HCT116 (cell line): ENCODE measurements around the gene CCL20. TPM values are rescaled to one million over a fixed set of nuclear protein-coding genes. Genes with fewer than 3 reads are reported as not detected.

ENCODE experiments used
- ATAC-seq: fragments of 200-7000 bp; cut with Tn5 transposase; 2 replicates; pipeline ENCODE4 v1.9.1; 2020; ENCODE audit warnings: mild to moderate bottlenecking, moderate library complexity
- BruUV-seq: library from RNA; stranded (reverse); fragments of 400-500 nt; replicated peaks from 2 replicates; lab custom pipeline; 2021; lab: Mats Ljungman, UMichigan
- CTCF ChIA-PET: fragments of 300-600 bp; sonication (Branson Sonifier 250); formaldehyde crosslinking; loops from one replicate; lab custom pipeline; 2021; ENCODE audit warnings: antibody characterized with exemption; lab: Charles Lee
- POLR2A ChIA-PET: fragments of 300-600, 350-600 bp; sonication (Branson Sonifier 250); formaldehyde crosslinking; loops from one replicate; lab custom pipeline; 2021; ENCODE audit warnings: antibody characterized with exemption; lab: Charles Lee
- RAD21 ChIA-PET, 2 experiments: fragments of 300-600 bp; sonication (Branson Sonifier 250); formaldehyde crosslinking; loops; one replicate each; lab custom pipeline; 2023; ENCODE audit warnings: low total read pairs in 2 of 2; ENCODE audit not compliant: uncharacterized antibody in 2 of 2, unreplicated experiment in 2 of 2, low non-redundant PET in 1 of 2; lab: Charles Lee
- DNase-seq: peaks from one replicate; pipeline ENCODE4 v3.0.0-alpha.2; 2010; ENCODE audit warnings: low read depth, low spot score
- H2AFZ ChIP-seq: fragments of 200-600 bp; shearing (Covaris generic), sonication (generic); 2 replicates; pipeline ENCODE4 v1.6.1; 2017; ENCODE audit warnings: low read depth, mixed run types, mixed read lengths, antibody characterized with exemption, low read length; ENCODE audit not compliant: poor library complexity, severe bottlenecking
- H3K27ac ChIP-seq: 2 replicates; pipeline ENCODE4 v1.5.1; 2012; ENCODE audit warnings: low read depth, low read length
- H3K27me3 ChIP-seq: fragments of 200-600 bp; sonication (generic); 2 replicates; pipeline ENCODE4 v1.6.1; 2016; ENCODE audit warnings: mixed run types, low read length, mixed read lengths; ENCODE audit not compliant: insufficient read depth
- H3K36me3 ChIP-seq, 2 experiments: fragments of 200-500 bp in 1 of 2; fragments of 200-600 bp in 1 of 2; sonication (Bioruptor generic) in 1 of 2; sonication (generic) in 1 of 2; 2 replicates each; pipeline versions ENCODE4 v1.5.1 to v1.6.1; 2014 to 2016; ENCODE audit warnings: low read length in 2 of 2, inconsistent platforms in 1 of 2, mixed read lengths in 1 of 2, mixed run types in 1 of 2; ENCODE audit not compliant: insufficient read depth in 2 of 2, control insufficient read depth in 1 of 2
- H3K4me1 ChIP-seq, 2 experiments: fragments of 200-600 bp in 1 of 2; sonication (generic) in 1 of 2; 2 replicates each; pipeline versions ENCODE4 v1.5.1 to v1.6.1; 2012 to 2017; ENCODE audit warnings: low read length in 2 of 2, inconsistent platforms in 1 of 2, mild to moderate bottlenecking in 1 of 2, mixed read lengths in 1 of 2, mixed run types in 1 of 2, moderate library complexity in 1 of 2; ENCODE audit not compliant: insufficient read depth in 2 of 2, control insufficient read depth in 1 of 2
- H3K4me2 ChIP-seq: fragments of 200-600 bp; sonication (generic); 2 replicates; pipeline ENCODE4 v1.6.1; 2017; ENCODE audit warnings: mixed run types, low read length, mixed read lengths
- H3K4me3 ChIP-seq, 2 experiments: fragments of 200-600 bp in 1 of 2; sonication (generic) in 1 of 2; replicated peaks in 1 of 2; 2 replicates each; pipeline ENCODE4 v1.5.1; 2011 to 2016; ENCODE audit warnings: low read length in 2 of 2, control low read depth in 1 of 2, low read depth in 1 of 2, mild to moderate bottlenecking in 1 of 2, mixed read lengths in 1 of 2, mixed run types in 1 of 2
- H3K79me2 ChIP-seq: fragments of 200-600 bp; sonication (generic); 2 replicates; pipeline ENCODE4 v1.6.1; 2017; ENCODE audit warnings: mild to moderate bottlenecking, mixed run types, low read length, moderate library complexity, mixed read lengths; ENCODE audit not compliant: insufficient read depth
- H3K9ac ChIP-seq: fragments of 200-600 bp; sonication (generic); 2 replicates; pipeline ENCODE4 v1.6.1; 2016; ENCODE audit warnings: low read length, mixed read lengths
- H3K9me2 ChIP-seq: fragments of 200-600 bp; sonication (generic), shearing (Covaris generic); 2 replicates; pipeline ENCODE4 v1.6.1; 2017; ENCODE audit warnings: mixed run types, mild to moderate bottlenecking, moderate library complexity; ENCODE audit not compliant: insufficient read depth
- H3K9me3 ChIP-seq, 2 experiments: fragments of 200-500 bp in 1 of 2; fragments of 200-600 bp in 1 of 2; sonication (Bioruptor generic) in 1 of 2; sonication (generic) in 1 of 2; 2 replicates each; pipeline ENCODE4 v1.6.1; 2014 to 2017; ENCODE audit warnings: low read length in 2 of 2, mixed read lengths in 2 of 2, inconsistent platforms in 1 of 2, low read depth in 1 of 2, mild to moderate bottlenecking in 1 of 2, mixed run types in 1 of 2, moderate library complexity in 1 of 2; ENCODE audit not compliant: control insufficient read depth in 1 of 2, insufficient read depth in 1 of 2
- H4K20me1 ChIP-seq: fragments of 200-600 bp; sonication (generic), shearing (Covaris generic); 2 replicates; pipeline ENCODE4 v1.6.1; 2017; ENCODE audit warnings: mixed run types, mild to moderate bottlenecking, moderate library complexity; ENCODE audit not compliant: insufficient read depth
- CBX3 ChIP-seq: IDR thresholded peaks from 2 replicates; pipeline ENCODE4 v1.6.1; 2012; ENCODE audit warnings: low read depth
- CEBPB ChIP-seq: IDR thresholded peaks from 2 replicates; pipeline ENCODE4 v1.6.1; 2012; ENCODE audit warnings: low read depth
- EGR1 ChIP-seq: IDR thresholded peaks from 2 replicates; pipeline ENCODE4 v1.6.1; 2012; ENCODE audit warnings: low read depth
- ELF1 ChIP-seq: IDR thresholded peaks from 2 replicates; pipeline ENCODE4 v1.6.1; 2012; ENCODE audit warnings: low read depth, borderline replicate concordance
- EZH2 ChIP-seq: fragments of 200-600 bp; sonication (generic); IDR thresholded peaks from 2 replicates; pipeline ENCODE4 v1.6.1; 2017; ENCODE audit warnings: antibody characterized with exemption, mixed run types
- FOSL1 ChIP-seq: IDR thresholded peaks from 2 replicates; pipeline ENCODE4 v1.6.1; 2012; ENCODE audit warnings: low read depth
- JUND ChIP-seq: IDR thresholded peaks from 2 replicates; pipeline ENCODE4 v1.6.1; 2012
- POLR2A ChIP-seq: IDR thresholded peaks from 2 replicates; pipeline ENCODE4 v1.7.0; 2011; ENCODE audit warnings: borderline replicate concordance; ENCODE audit not compliant: insufficient read depth, insufficient read length; ENCODE audit errors: extremely low read depth
- REST ChIP-seq: IDR thresholded peaks from 2 replicates; pipeline ENCODE4 v1.6.1; 2012; ENCODE audit warnings: low read depth
- SP1 ChIP-seq: IDR thresholded peaks from 2 replicates; pipeline ENCODE4 v1.6.1; 2012; ENCODE audit warnings: low read depth
- TCF7L2 ChIP-seq: IDR thresholded peaks from 2 replicates; pipeline ENCODE4 v1.7.0; 2011; ENCODE audit warnings: borderline replicate concordance, inconsistent platforms; ENCODE audit not compliant: insufficient read depth, insufficient read length; ENCODE audit errors: extremely low read depth
- YY1 ChIP-seq: IDR thresholded peaks from 2 replicates; pipeline ENCODE4 v1.6.1; 2011; ENCODE audit warnings: low read length, low read depth, moderate library complexity, mild to moderate bottlenecking; ENCODE audit not compliant: insufficient replicate concordance; ENCODE audit errors: extremely low read depth
- ZBTB33 ChIP-seq: IDR thresholded peaks from 2 replicates; pipeline ENCODE4 v1.6.1; 2011; ENCODE audit warnings: mild to moderate bottlenecking, low read length, moderate library complexity; ENCODE audit not compliant: insufficient replicate concordance; ENCODE audit errors: extremely low read depth
- ZFX ChIP-seq: fragments of 450-650 bp; IDR thresholded peaks from 2 replicates; pipeline ENCODE4 v1.6.1; 2017
- ZNF274 ChIP-seq: fragments of 200-500 bp; sonication (Bioruptor generic); IDR thresholded peaks from 2 replicates; pipeline ENCODE4 v1.6.1; 2014; ENCODE audit warnings: mild to moderate bottlenecking, low read depth, low read length, inconsistent platforms
- intact Hi-C: fragments of 100-400 bp; cut with micrococcal nuclease; formaldehyde crosslinking; loops from 2 replicates; pipeline ENCODE4 v1.10.0; 2022
- total RNA-seq: library from RNA; stranded (reverse); gene quantifications from one replicate; pipeline ENCODE4 v1.2.1, GENCODE V29; 2021; ENCODE audit not compliant: unreplicated experiment
- TF ChIP-seq, protein P1 (sequence below): IDR thresholded peaks from 2 replicates; pipeline ENCODE4 v1.6.1; 2012
- TF ChIP-seq, protein P2 (sequence below), 3 experiments: fragments of 200-600 bp in 1 of 3; sonication (generic) in 1 of 3; IDR thresholded peaks in 2 of 3; conservative IDR thresholded peaks in 1 of 3; 2 replicates each; pipeline ENCODE4 v1.5.1; 2012 to 2017; ENCODE audit warnings: low read depth in 2 of 3, low read length in 2 of 3, antibody characterized with exemption in 1 of 3, borderline replicate concordance in 1 of 3, control low read depth in 1 of 3, mild to moderate bottlenecking in 1 of 3, mixed read lengths in 1 of 3, mixed run types in 1 of 3, moderate library complexity in 1 of 3; ENCODE audit not compliant: insufficient read depth in 1 of 3
- TF ChIP-seq, protein P3 (sequence below): IDR thresholded peaks from 2 replicates; pipeline ENCODE4 v1.6.1; 2012

The CCL20 gene
- total RNA-seq, 1 experiment from 2014 or later, result 0.30 TPM

- intact Hi-C loops, result no loop called here
- no TSS peak for BruUV-seq
- Histone ChIP-seq H3K36me3 (no peaks in the 10 kb centered on the region), H3K4me1 (peaks cover under 1 to 6% of the 10 kb centered on the region in 2 experiments; a peak in 2 of 4 replicates), H3K4me2 (no peak overlapping the region), H4K20me1 (no peaks in the 10 kb centered on the region), H3K27me3 (no peaks in the 10 kb centered on the region), H3K9ac (no peak overlapping the region), H3K79me2 (no peaks in the 10 kb centered on the region), H3K4me3 (no peak overlapping the region), H3K9me3 (no peaks in the 10 kb centered on the region), H3K9me2 (no peaks in the 10 kb centered on the region), H3K27ac (no peak overlapping the region), H2AFZ (no peak overlapping the region)
- ChIA-PET RAD21 (no interaction called here), CTCF (interaction anchor here (0.7 kb wide), 1 partner anchor 46 kb away, joined by 4 read pairs; no protein-coding TSS in a partner anchor), POLR2A (no interaction called here)
- TF ChIP-seq EGR1 (no peak), JUND (no peak), ELF1 (no peak), REST (no peak), CBX3 (no peak), POLR2A (no peak), ZBTB33 (no peak), TCF7L2 (no peak), CEBPB (no peak), YY1 (no peak), FOSL1 (no peak), ZFX (no peak), ZNF274 (no peak), EZH2 (no peak), SP1 (no peak)
- TF ChIP-seq, protein P1, sequence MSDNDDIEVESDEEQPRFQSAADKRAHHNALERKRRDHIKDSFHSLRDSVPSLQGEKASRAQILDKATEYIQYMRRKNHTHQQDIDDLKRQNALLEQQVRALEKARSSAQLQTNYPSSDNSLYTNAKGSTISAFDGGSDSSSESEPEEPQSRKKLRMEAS, result no peak
- TF ChIP-seq, protein P2, sequence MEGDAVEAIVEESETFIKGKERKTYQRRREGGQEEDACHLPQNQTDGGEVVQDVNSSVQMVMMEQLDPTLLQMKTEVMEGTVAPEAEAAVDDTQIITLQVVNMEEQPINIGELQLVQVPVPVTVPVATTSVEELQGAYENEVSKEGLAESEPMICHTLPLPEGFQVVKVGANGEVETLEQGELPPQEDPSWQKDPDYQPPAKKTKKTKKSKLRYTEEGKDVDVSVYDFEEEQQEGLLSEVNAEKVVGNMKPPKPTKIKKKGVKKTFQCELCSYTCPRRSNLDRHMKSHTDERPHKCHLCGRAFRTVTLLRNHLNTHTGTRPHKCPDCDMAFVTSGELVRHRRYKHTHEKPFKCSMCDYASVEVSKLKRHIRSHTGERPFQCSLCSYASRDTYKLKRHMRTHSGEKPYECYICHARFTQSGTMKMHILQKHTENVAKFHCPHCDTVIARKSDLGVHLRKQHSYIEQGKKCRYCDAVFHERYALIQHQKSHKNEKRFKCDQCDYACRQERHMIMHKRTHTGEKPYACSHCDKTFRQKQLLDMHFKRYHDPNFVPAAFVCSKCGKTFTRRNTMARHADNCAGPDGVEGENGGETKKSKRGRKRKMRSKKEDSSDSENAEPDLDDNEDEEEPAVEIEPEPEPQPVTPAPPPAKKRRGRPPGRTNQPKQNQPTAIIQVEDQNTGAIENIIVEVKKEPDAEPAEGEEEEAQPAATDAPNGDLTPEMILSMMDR (IDR thresholded peaks at IDR 0.05 in 2 of 3, conservative IDR thresholded peaks at IDR 0.05 in 1 of 3; ENCODE audit: borderline replicate concordance in 1 of 3, insufficient read depth in 1 of 3, low read depth in 2 of 3, low read length in 2 of 3), result no peak
- TF ChIP-seq, protein P3, sequence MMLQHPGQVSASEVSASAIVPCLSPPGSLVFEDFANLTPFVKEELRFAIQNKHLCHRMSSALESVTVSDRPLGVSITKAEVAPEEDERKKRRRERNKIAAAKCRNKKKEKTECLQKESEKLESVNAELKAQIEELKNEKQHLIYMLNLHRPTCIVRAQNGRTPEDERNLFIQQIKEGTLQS, result no peak
- DNase-seq (no peak), ATAC-seq (no peak)
Measured at GRCh38 chr2:227812001-227812400, 1.6 kb upstream of the CCL20 start.
